Activated CD4-positive, alpha-beta T cell treated with anti-CD3 and anti-CD28 coated beads, Interleukin-2, amount 50 U/mL, for 16 hours (primary cell): ENCODE results near the gene TERT.
A peak's percentile ranks its signal among the peaks of the same experiment; 100 is the strongest.
"Not testable (repeated sequence)": the region's sequence is repeated elsewhere in the genome, so short reads cannot be mapped to it uniquely, and the experiment has no call there.

ENCODE experiments used
- DNase-seq: peaks from one replicate; pipeline ENCODE4 v3.0.0-alpha.2; 2020

The TERT gene

DNA sequence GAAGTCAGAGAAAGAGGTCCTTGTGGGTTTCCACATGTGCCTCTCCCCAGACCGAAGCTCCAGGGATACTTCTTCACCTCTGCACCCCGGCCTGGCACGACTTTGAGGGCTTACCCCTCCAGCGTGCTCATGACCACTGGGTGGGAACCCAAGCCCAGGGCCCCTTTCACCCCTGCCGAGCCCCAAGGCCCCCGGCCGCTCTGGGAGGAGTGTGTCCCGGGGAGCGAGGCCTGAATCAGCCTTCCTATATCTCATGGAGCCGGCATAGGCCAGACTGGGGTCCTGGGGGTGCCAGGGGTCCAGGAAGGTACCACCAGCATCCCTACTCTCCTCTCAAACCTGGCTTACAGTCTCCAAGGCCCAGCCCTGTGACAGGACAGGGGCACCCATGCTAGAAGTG lies 17.1 kb downstream of the TERT start:
- no peak for DNase-seq

GRCh38 chr5:1277331-1277730 lies 17.5 kb downstream of the TERT start:
- no peak for DNase-seq

DNA sequence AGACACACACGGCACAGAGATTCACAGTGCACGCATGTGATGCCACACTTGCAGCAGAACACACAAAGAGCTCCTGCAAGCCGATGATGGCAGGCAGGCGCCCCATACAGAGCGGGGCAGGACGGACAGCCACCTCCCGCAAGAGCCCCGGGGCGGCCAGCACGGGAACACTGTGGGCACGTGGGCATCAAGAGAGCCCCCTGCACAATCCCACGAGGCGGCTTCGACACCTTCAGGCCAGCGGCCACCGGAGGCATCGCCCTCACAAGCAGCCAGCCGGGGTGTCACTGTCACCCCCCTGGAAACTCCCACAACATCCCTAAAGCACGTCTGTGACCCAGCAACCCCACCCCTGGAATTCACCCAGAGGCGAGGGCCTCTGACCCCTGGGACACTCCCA lies 17.9 kb downstream of the TERT start:
- DNase-seq = no peak

DNA sequence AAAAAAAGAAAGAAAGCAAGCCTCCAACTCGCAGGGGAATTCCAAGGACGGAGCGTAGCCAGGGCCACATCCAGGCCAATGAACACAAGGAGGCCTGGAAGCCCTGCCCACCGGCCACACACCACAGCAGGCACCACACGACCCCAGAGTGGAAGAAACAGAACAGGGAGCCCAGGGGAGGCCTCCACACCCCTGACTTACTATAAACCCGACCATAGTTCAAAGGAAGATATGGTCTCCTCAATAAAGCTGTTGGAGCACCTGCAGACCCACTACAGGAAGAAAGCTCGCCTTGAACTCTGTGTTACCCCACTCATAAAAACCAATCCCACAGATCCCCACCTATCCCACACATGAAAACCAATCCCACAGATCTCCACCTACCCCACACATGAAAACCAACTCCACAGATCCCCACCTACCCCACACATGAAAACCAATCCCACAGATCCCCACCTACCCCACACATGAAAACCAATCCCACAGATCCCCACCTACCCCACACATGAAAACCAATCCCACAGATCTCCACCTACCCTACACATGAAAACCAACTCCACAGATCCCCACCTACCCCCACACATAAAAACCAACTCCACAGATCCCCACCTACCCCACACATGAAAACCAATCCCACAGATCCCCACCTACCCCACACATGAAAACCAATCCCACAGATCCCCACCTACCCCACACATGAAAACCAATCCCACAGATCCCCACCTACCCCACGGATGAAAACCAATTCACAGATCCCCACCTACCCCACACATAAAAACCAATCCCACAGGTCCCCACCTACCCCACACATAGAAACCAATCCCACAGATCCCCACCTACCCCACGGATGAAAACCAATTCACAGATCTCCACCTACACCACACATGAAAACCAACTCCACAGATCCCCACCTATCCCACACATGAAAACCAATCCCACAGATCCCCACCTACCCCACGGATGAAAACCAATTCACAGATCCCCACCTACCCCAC lies 19.2 kb downstream of the TERT start:
- not testable (repeated sequence) for DNase-seq

- no peak for DNase-seq
Observed at GRCh38 chr5:1274471-1274870, 20.4 kb downstream of the TERT start.

DNA sequence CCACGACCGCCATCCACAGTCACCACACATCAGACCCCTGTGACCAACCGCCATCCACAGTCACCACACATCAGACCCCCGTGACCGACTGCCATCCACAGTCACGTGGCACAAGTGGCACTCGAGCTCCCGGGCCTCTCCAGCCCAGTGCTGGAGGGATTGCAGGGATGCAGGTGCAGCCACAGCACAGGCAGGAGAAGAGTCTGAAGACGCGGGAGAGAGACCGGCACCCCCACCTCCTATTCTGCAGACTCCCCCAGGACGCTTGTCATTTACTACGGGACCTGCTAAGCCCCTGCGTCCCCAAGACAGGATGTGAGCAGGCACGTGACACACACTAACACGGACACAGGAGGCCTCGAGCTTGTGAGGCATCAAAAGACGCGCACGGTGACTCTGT lies 21.1 kb downstream of the TERT start:
- DNase-seq = no peak

GRCh38 chr5:1272201-1272600 lies 22.7 kb downstream of the TERT start:
- DNase-seq = no peak

- DNase-seq = no peak
Observed at GRCh38 chr5:1270933-1271914, 23.6 kb downstream of the TERT start.

- no peak for DNase-seq
Observed at GRCh38 chr5:1270426-1270825, 24.4 kb downstream of the TERT start.

GRCh38 chr5:1268666-1269065 lies 26.2 kb downstream of the TERT start:
- DNase-seq = peak; percentile 62

DNA sequence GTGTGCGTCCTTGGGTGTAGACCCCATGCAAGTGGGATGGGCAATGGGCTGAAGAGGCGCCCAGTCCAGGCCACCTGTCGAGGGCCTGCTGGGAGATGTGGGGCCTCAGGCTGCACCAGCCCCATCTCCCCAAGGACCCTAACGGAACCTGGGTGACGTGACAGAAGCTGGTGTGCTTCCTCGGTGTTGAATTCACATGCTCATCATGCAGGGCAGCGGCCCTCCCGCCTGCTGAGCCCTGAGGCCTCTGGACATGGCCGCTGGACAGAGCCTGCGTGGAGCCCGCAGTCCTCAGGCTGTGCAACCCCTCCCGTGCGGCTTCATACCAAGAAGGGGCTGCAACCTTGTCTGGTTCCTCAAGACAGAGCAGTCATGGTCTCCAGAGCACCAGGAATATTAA lies 26.8 kb downstream of the TERT start:
- DNase-seq = no peak

DNA sequence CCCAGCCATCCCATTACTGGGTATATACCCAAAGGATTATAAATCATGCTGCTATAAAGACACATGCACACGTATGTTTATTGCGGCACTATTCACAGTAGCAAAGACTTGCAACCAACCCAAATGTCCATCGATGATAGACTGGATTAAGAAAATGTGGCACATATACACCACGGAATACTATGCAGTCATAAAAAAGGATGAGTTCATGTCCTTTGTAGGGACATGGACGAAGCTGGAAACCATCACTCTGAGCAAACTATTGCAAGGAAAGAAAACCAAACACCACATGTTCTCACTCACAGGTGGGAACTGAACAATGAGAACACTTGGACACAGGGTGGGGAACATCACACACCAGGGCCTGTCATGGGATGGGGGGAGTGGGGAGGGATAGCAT lies 27.4 kb downstream of the TERT start:
- not testable (repeated sequence) for DNase-seq

DNA sequence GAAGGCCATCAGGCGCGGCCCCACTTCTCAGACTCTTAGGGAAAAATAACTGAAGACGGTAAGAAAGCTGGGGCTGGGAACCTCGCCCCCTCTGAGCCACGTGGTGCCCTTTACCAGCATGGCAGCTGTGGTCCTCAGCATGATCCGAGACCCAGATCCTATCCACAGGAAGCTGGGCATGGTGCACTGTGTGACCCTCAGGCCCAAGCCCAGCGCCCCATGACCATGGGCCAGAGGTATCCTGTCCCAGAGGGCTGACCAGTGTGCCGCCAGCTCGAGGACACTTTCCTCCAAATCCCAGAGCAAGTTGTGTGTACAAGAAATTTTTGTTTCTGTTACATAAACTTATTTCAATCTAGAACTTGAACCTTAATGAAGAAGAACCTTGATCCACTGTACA lies 28.1 kb downstream of the TERT start:
- no peak for DNase-seq

- no peak for DNase-seq
Observed at GRCh38 chr5:1265461-1266455, 29.1 kb downstream of the TERT start.

GRCh38 chr5:1265026-1265425 lies 29.8 kb downstream of the TERT start:
- no peak for DNase-seq

DNA sequence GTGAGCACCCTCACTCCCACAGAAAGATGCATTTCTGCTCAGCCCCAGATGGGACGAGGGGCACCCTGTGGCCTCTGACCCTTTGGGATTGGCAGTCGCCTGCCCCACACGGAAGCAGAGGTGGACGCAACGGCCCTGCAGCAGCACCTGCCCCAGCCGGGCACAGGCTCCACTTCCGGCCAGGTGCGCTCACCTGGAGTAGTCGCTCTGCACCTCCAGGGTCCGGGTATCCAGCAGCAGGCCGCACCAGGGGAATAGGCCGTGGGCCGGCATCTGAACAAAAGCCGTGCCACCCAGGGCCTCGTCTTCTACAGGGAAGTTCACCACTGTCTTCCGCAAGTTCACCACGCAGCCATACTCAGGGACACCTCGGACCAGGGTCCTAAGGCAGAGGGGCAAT lies 30.7 kb downstream of the TERT start:
- no peak for DNase-seq

- DNase-seq = no peak
Observed at GRCh38 chr5:1262381-1262780, 32.5 kb downstream of the TERT start.

- DNase-seq = no peak
Observed at GRCh38 chr5:1261643-1262042, 33.2 kb downstream of the TERT start.

DNA sequence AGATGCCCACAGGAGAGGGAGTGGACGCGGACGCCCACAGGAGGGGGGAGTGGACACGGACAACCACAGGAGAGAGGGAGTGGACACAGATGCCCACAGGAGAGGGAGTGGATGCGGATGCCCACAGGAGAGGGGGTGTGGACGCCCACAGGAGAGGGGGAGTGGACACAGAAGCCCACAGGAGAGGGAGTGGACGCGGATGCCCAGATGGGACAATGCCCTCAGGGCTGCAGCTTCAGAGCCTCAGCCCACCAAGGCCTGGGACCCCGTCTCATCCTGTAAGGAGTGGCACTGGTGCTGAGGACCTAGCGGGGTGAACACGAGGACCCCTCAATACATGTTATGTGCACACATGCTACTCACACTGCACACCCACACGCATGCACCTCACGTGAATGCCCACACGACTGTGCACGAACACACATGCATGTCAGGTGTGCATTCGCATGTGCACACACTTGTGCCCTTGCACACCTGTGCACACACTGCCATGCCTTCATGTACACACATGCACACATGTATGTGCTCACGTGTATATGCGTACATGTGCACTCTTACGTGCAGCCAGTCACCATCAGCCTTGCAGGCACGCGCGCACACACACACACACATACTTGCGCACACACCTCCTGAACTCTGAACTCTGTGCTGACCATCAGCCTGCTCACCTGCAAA lies 34.9 kb downstream of the TERT start:
- no peak for DNase-seq

- DNase-seq = no peak
Observed at GRCh38 chr5:1257841-1258240, 37.0 kb downstream of the TERT start.

- DNase-seq = no peak
Observed at GRCh38 chr5:1257363-1257762, 37.5 kb downstream of the TERT start.

DNA sequence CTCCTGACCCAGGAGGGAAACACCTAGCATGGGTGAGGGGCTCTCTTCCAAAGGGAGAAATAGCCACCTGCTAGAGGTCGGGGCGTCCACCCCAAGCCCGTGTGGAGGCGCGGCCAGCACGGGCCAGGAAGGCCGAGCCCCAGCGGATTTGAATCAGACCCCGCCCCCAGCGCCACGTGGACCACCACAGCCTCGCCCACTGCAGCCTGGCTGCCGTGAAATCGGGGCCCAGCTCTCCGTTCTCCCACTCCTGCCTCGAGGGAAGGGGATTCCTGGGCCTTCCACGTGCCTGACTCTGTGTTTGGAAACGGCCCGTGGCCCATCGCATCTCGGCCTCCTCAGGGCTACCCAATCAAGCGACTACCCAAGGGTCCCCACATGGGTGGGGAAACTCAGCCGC lies 38.1 kb downstream of the TERT start:
- DNase-seq = no peak
